Left forelimb (tissue), 1 donor: ENCODE measurements around the gene AKR1C4.
"Not testable (repeated sequence)": the region's sequence is repeated elsewhere in the genome, so short reads cannot be mapped to it uniquely, and the experiment has no call there.

Source experiments
- DNase-seq: peaks from one replicate; pipeline ENCODE4 v3.0.0-alpha.2; 2018; ENCODE audit warnings: low spot score

The AKR1C4 gene

GRCh38 chr10:5196702-5197113 is at the start of gene AKR1C4:
AKR1C4 (plus strand) TSS chr10:5196837; CDS start chr10:5196868, 31 bp downstream.
- DNase-seq, result no peak

GRCh38 chr10:5146920-5147254 is 49.8 kb upstream of the AKR1C4 start:
- no peak for DNase-seq

- DNase-seq, result no peak
Measured at GRCh38 chr10:5147255-5147980, 49.2 kb upstream of the AKR1C4 start.

GRCh38 chr10:5147981-5148677 is 48.5 kb upstream of the AKR1C4 start:
- no peak for DNase-seq

- no peak for DNase-seq
Measured at GRCh38 chr10:5148678-5149032, 48.0 kb upstream of the AKR1C4 start.

- no peak for DNase-seq
Measured at GRCh38 chr10:5151076-5151475, 45.6 kb upstream of the AKR1C4 start.

GRCh38 chr10:5155951-5156350 is 40.7 kb upstream of the AKR1C4 start:
- no peak for DNase-seq

- no peak for DNase-seq
Measured at GRCh38 chr10:5157501-5157900, 39.1 kb upstream of the AKR1C4 start.

GRCh38 chr10:5159126-5159525 is 37.5 kb upstream of the AKR1C4 start:
- DNase-seq, result no peak

- DNase-seq, result no peak
Measured at GRCh38 chr10:5163487-5163886, 33.1 kb upstream of the AKR1C4 start.

- DNase-seq, result no peak
Measured at GRCh38 chr10:5165738-5166137, 30.9 kb upstream of the AKR1C4 start.

- no peak for DNase-seq
Measured at GRCh38 chr10:5168897-5169420, 27.7 kb upstream of the AKR1C4 start.

- DNase-seq, result not testable (repeated sequence)
Measured at GRCh38 chr10:5175581-5175980, 21.1 kb upstream of the AKR1C4 start.

- not testable (repeated sequence) for DNase-seq
Measured at GRCh38 chr10:5180503-5180902, 16.1 kb upstream of the AKR1C4 start.

GRCh38 chr10:5183923-5184322 is 12.7 kb upstream of the AKR1C4 start:
- no peak for DNase-seq

- no peak for DNase-seq
Measured at GRCh38 chr10:5184987-5185775, 11.5 kb upstream of the AKR1C4 start, which contains the start of gene AKR1C8. AKR1C8 (minus strand) TSS chr10:5185150; CDS start chr10:5185104, 46 bp downstream.

GRCh38 chr10:5187867-5188266 is 8.8 kb upstream of the AKR1C4 start:
- DNase-seq, result no peak

GRCh38 chr10:5188358-5188757 is 8.3 kb upstream of the AKR1C4 start:
- no peak for DNase-seq

GRCh38 chr10:5194431-5194830 is 2.2 kb upstream of the AKR1C4 start:
- no peak for DNase-seq

- no peak for DNase-seq
Measured at GRCh38 chr10:5195727-5196374, 786 bp upstream of the AKR1C4 start.

- no peak for DNase-seq
Measured at GRCh38 chr10:5198386-5198785, 1.7 kb downstream of the AKR1C4 start.

- DNase-seq, result no peak
Measured at GRCh38 chr10:5199398-5199797, 2.8 kb downstream of the AKR1C4 start.
